ENCODE data around the gene RAI14.

Gene RAI14

GRCh38 chr5:34680896-34681295, 24.8 kb downstream of the RAI14 start:
- DNase-seq: no peak

GRCh38 chr5:34682926-34683623, 26.9 kb downstream of the RAI14 start:
- DNase-seq: peak; percentile 53

- peak; percentile 56 for DNase-seq
Measured at GRCh38 chr5:34684281-34684979, 28.3 kb downstream of the RAI14 start.

GRCh38 chr5:34684980-34685352, 28.8 kb downstream of the RAI14 start:
- no peak for DNase-seq

GRCh38 chr5:34685485-34686165, 29.5 kb downstream of the RAI14 start:
- no peak for DNase-seq

GRCh38 chr5:34686762-34687268, 30.7 kb downstream of the RAI14 start:
- DNase-seq: peak; percentile 74

- no peak for DNase-seq
Measured at GRCh38 chr5:34687269-34688011, 31.3 kb downstream of the RAI14 start.

GRCh38 chr5:34688015-34688810, 32.1 kb downstream of the RAI14 start:
- peak; percentile 53 for DNase-seq

GRCh38 chr5:34690301-34690700, 34.2 kb downstream of the RAI14 start:
- no peak for DNase-seq

- no peak for DNase-seq
Measured at GRCh38 chr5:34690898-34691297, 34.8 kb downstream of the RAI14 start.

- DNase-seq: peak; percentile 68
Measured at GRCh38 chr5:34691326-34691725, 35.2 kb downstream of the RAI14 start.

GRCh38 chr5:34692786-34693185, 36.7 kb downstream of the RAI14 start:
- no peak for DNase-seq

- no peak for DNase-seq
Measured at GRCh38 chr5:34694012-34694411, 37.9 kb downstream of the RAI14 start.

GRCh38 chr5:34694685-34695084, 38.6 kb downstream of the RAI14 start:
- DNase-seq: no peak

GRCh38 chr5:34695275-34696027, 39.3 kb downstream of the RAI14 start:
- DNase-seq: no peak

- DNase-seq: no peak
Measured at GRCh38 chr5:34697308-34698108, 41.4 kb downstream of the RAI14 start.

- DNase-seq: no peak
Measured at GRCh38 chr5:34698109-34698419, 41.9 kb downstream of the RAI14 start.

GRCh38 chr5:34698754-34699153, 42.6 kb downstream of the RAI14 start:
- DNase-seq: no peak

GRCh38 chr5:34699155-34700077, 43.3 kb downstream of the RAI14 start:
- no peak for DNase-seq

- DNase-seq: no peak
Measured at GRCh38 chr5:34700078-34700452, 43.9 kb downstream of the RAI14 start.

Data from femur (tissue), 1 donor.